ENCODE measurements around the gene PLCH1.
A peak's percentile ranks its signal among the peaks of the same experiment; 100 is the strongest.

Gene PLCH1

GRCh38 chr3:155745795-155746550 is 1.1 kb upstream of the PLCH1 start:
- DNase-seq: no peak

GRCh38 chr3:155744010-155744625 is 753 bp downstream of the PLCH1 start:
- DNase-seq: peak; percentile 63

- no peak for DNase-seq
These were observed 1.3 kb downstream of the PLCH1 start for GRCh38 chr3:155743606-155744005.

GRCh38 chr3:155742349-155742965 is 2.4 kb downstream of the PLCH1 start:
- DNase-seq: no peak

GRCh38 chr3:155741603-155742002 is 3.3 kb downstream of the PLCH1 start:
- DNase-seq: no peak

DNA sequence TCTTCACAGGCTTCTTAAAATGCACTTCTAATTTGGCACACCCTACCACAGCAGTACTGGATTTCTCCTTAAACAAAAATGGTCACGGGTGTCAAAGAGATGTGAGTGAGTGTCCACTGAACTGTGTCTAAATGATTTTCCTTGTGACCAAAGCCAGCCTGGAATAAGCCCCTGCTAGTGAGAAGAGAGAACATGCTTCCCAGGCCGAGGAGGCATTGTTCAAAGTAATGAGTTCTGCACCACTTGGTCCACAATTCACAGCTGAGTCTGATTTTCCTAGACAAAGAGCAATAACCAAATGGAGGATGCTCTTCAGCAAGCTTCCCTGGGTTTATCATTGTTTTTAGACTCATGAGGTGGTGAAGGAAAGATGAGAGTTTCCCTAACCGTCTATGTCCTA is 3.8 kb downstream of the PLCH1 start:
- DNase-seq: no peak

DNA sequence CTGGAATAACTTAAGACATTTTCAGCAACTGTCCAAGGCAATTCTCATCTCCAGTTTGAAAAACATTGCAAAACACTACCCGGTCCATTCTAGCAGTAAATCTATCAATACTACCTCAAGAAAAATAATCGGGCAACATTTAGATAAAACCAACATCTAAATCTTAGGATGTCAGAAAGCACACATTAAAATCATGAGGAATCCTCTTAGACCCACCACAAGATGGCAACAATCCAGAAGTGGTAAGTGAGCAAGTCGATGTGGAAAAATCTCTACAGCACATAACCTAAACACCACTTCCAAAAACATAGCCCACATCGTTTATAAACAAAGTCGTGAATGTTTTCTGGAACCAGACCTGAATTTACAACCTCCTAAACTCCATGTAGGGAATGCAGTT is 5.7 kb downstream of the PLCH1 start:
- DNase-seq: no peak

GRCh38 chr3:155738580-155739076 is 6.2 kb downstream of the PLCH1 start:
- no peak for DNase-seq

DNA sequence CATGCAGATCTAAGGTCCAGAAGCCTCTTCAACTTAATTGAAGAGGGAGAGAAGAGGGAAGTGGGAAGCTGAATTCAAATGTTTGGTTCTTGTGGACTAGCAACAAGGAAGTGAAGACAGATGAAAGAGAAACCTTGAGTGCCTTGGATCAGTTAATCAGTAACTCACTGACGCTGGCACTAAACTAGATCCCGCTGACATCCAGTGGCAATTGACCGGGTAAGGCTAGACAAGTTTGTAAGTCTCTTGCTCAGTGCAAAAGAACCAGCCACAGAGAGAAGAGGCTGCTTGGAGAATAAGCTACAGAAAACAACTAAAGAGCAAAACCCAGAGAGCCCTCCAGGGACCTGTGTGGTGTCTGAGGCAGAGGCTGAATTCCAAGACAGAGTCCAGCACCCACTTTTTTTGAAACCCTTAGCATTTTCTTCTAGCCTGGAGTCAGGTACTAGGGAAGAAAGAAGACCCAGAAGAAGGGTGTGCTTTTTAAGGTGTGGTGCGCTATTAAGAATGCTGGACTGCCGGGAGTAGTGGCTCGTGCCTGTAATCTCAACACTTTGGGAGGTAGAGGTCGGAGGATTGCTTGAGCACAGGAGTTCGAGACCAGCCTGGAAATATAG is 6.9 kb downstream of the PLCH1 start:
- no peak for DNase-seq

- DNase-seq: no peak
These were observed 8.5 kb downstream of the PLCH1 start for GRCh38 chr3:155736381-155736780.

- no peak for DNase-seq
These were observed 14.0 kb downstream of the PLCH1 start for GRCh38 chr3:155730843-155731242.

GRCh38 chr3:155727836-155728235 is 17.0 kb downstream of the PLCH1 start:
- DNase-seq: no peak

DNA sequence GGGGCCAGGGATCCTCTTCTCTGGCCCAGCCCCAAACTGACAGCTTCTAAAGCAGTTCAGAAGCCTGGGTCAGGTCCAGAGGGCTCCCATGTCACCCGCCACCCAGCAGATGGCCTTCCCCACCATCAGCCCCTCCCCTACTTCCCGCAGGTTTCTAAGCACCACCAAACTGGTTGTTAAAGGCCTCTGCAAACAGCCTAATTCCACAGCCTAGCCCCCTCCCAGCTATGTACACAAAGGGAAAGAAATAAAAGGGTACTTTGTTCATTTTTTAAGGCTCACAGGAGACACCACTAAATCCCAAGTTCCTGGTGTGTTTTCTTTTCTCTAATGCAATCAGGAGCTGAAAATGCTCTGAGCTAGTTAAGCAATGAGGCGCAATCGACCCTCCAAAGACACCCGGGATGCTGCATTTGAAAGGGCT is 30.6 kb downstream of the PLCH1 start:
- DNase-seq: no peak

DNA sequence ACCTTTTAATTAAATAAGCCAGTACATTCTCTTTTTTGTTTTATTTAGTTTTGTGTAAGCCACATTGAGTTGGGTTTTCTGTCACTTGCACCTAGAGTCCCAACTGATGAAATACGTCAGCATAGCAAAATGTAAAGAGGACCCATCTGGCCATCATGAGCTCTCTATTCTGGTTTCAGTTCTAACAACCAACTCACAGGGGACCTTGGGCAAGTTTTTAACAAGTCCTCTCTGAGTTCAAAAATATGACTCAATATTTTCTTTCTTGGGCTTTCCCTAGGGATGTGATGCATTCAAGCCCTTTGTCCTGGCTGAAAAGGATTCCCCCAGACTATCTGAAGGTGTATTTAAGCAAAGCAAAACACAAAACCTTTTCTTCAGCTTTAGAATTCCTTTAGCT is 32.9 kb downstream of the PLCH1 start:
- no peak for DNase-seq

DNA sequence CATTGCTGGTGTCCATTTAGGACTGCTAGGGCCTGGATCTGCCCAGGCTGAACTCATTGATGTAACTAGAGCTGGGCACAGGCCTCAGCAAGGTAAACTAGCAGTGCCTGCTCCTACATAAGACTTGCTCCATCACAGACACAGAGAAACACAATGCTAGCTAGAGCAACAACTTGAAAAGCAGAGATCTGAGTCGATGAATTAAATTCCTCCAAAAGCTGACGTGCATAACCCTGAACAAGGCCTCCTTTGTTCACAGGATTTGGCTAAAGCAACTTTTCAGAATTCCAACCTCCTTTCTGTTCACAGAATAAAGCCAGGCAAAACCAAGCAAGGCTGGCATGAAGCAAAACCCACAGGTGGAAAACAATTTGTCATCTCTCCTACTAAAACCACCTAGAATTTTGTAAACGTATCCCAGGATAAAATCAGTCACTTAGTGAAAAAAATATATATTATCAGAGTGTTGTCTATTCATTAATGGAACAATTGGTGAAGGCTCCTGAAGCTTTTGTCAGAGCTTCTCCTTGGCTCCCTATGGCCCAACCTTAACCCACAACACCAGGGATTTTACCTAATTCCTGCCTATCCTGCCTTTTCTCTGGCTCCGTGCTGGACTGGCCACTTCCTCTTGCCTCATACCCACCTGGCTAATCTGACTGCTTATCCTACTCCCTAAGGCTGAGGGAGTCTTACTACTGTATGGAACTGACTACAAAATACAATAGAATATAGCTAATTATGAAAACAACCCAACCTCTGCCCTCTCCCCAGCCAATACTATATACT is 39.9 kb downstream of the PLCH1 start:
- DNase-seq: no peak

- no peak for DNase-seq
These were observed 40.8 kb downstream of the PLCH1 start for GRCh38 chr3:155704061-155704460.

DNA sequence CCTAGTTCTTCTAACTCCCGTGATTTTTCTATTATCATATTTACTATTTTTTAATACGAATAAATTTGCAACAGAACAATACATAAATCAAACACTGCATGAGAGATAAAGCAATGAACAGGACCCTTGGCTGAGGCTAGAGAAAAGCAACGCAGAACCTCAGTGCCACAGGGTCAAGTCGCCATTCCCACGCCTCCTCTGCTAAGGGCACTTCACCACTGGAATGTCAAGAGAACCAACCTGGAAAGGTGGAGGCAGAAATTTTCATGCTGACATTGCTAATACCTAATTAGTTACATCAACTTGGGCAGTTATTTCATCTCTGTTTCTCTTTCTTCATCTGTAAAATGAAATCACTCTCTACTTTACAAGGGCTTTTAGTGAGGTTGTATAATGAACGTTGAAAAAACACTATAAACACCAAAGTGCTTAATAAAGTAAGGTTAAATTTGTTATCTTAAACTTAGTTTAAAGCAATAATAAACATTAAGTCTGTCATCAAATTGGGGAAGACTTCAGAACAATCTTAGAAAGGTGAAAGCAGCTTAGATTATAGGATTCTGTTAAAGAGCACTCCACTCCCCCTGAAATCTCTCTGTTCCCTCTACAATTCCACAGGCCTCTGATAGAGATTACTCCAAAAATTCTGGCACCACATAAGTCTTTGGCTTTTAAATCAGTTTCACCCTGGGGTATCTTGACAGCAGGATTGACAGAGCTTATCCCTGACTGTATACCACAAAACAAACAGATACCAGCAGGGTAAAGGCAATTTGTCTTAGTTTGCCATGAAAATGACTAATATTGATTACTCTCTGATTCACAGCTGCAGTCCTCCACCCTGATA is 41.9 kb downstream of the PLCH1 start:
- DNase-seq: no peak

GRCh38 chr3:155701882-155702465 is 42.9 kb downstream of the PLCH1 start:
- DNase-seq: peak; percentile 58

- DNase-seq: no peak
These were observed 47.3 kb downstream of the PLCH1 start for GRCh38 chr3:155697542-155697941.

GRCh38 chr3:155690921-155691320 is 54.0 kb downstream of the PLCH1 start:
- no peak for DNase-seq

- no peak for DNase-seq
These were observed 56.4 kb downstream of the PLCH1 start for GRCh38 chr3:155688481-155688880.
